Measurements from ENCODE around the gene RAB3B.
A peak's percentile ranks its signal among the peaks of the same experiment; 100 is the strongest.
"Not testable (repeated sequence)": the region's sequence is repeated elsewhere in the genome, so short reads cannot be mapped to it uniquely, and the experiment has no call there.

The RAB3B gene, protein sequence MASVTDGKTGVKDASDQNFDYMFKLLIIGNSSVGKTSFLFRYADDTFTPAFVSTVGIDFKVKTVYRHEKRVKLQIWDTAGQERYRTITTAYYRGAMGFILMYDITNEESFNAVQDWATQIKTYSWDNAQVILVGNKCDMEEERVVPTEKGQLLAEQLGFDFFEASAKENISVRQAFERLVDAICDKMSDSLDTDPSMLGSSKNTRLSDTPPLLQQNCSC

DNA sequence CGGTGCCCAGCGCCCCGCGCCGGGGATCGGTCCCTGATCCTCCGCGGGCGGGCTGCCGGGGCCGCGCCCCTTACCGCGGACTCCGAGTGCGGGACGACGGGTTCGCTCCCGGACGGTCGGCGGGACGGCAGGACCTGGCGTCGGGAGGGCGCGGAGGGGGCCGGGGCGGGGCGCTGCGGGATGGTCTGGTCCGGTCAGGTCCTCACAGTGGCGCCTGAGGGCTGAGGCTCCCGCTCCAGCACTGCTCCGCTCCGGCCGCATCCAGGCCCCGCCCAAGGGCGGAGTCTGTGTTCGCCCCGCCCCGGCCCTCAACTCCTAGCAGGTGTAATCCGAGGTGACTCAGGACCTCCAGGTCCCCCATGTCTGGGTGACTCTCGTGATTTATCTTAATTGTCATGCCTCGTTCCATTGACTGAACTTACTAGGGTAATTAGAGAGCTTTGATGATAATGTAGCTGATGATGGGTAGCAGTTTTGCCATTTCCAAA, at the start of gene RAB3B:
RAB3B (minus strand) TSS at position 223 of the 488 bp plus-strand sequence. CDS start 13,583 bp downstream, outside the sequence.
- DNase-seq (ENCODE audit: low read depth): peak; percentile 71

DNA sequence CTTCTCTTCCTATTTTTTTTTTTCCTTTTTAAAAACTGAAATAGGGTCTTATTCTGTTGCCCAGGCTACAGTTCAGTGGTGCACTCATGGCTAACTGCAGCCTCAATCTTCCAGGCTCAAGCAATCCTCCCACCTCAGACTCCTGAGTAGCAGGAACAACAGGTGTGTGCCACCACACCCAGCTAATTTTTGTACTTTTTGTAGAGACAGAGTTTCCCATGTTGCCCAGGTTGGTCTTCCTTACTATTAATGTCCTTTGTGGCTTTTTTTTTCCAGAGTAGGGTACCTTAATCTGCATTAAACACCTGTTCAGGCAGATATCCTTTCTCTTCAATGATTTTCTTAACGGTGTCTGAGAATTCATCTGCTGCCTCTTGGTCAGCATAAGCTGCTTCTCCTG, 47.4 kb upstream of the RAB3B start:
- DNase-seq (ENCODE audit: low read depth): no peak

DNA sequence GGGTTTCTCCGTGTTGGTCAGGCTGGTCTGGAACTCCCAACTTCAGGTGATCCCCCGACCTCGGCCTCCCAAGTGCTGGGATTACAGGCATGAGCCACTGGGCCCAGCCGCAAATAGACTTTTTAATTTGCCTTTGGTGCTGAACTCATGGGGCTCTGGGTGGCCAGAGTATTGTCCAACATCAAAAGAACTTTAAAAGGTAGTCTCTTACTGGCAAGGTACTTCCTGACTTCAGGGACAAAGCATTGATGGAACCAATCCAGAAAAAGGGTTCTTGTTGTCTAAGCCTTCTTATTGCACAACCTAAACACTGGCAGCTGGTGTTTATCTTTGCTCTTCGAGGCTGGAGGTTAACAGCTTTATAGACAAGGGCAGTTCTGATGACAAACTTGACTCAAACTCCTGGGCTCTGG, 46.9 kb upstream of the RAB3B start:
- DNase-seq (ENCODE audit: low read depth): no peak

DNA sequence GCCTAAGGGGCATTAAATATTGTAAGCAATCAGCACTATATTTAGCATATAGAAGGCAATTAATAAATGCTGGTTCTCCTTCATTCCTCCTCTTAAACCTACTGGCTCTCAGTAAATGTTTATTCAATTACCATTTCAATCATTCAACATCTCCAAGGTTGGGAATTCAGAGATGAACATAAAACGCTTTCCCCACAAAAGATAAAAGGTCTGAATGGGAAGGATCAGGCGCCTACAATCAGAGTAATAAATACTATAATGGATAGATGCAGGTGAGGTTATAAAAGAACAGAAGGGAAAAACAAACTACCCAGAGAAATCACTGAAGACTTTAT, 43.5 kb upstream of the RAB3B start:
- DNase-seq (ENCODE audit: low read depth): no peak

DNA sequence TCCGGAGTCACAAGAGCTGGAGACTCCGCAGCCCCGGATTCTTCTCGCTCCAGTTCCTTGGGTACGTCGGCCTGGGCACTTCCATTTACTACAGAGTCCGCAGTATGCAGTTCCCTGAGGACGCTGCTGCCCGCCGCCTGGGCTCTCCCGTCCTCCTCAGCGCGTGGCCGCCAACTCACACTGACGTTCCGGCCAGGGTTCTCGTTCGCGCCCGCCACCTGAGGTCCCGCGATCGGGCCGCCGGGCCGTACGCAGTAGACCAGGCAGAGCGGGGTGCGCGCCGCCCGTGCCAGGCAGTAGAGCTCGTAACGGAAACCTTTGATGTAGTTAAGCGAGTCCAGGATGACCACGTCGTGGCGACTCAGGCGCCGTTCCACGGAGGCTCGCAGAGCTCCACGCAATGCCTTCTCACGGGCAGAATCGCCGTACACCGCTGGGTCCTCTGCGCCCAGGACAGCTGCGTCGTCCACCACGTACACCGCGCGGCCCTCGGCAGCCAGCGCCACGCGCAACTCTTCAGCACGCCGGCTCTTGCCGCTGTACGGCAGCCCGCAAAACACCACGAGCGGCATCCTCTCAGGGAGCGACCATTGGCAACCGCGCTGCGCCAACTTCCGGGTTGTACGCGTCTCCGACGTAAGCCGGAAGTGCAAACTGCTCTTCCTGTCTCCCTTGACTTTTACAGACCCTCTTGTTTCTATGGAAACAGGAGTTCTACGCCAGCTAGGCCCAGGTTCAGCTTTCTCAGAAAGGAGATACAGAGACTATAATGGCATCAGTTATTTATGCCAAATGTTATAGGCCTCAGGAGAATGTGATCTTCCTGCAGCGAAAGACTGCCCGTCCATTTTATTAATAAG, 42.9 kb upstream of the RAB3B start, which contains the start of gene KTI12:
KTI12 (minus strand) TSS at position 621 of the 860 bp plus-strand sequence; CDS start at position 572, 49 bp downstream.
- DNase-seq (ENCODE audit: low read depth): peak; percentile 78

DNA sequence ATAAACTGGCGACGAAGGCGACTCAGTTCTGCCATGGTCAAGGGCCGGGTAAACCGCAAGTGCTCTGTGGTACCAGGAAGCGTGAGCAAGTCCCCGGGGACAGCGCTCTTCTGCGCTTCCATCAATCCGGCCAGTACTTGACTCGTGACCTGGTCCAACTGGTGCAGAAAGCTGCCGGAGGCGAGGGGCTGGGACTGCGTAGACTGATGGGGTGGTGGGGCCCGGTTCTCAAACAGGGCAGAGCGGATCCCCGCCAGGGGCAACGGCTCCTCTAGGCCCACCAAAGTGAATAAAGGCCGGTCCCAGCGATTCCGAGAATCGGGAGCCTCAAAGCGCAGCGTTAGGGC, 42.3 kb upstream of the RAB3B start:
- DNase-seq (ENCODE audit: low read depth): no peak

DNA sequence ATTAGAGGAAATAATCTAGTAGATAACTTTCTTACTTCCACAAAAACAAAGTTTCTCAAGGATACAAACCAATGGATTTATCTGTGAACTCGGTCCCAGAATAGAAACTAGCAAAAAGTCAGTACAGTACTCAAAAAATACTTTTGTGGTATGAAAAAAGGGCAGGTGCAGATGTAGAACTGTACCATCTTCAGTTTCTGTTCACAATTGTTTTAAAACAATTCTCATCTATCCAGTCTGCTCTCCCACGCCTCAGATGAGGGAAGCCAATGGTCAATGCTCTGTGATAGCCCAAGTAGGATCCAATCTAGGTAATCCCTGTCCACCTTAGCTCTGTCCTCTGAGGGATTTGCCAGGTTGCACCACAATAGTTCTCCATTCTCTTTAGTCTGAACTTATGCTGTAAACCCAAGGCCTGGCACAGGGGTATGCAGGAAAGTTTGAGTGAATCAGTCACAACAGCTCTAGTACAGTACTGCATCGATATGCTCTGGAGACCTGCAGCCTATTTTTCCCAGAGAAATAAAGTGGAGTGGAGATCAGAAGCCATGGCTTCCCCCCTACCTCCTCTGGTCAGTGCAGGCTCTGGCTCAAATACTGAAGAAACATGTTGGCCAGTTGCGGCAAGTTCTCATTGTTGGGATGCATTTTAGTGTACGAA, 41.8 kb upstream of the RAB3B start:
- DNase-seq (ENCODE audit: low read depth): no peak

DNA sequence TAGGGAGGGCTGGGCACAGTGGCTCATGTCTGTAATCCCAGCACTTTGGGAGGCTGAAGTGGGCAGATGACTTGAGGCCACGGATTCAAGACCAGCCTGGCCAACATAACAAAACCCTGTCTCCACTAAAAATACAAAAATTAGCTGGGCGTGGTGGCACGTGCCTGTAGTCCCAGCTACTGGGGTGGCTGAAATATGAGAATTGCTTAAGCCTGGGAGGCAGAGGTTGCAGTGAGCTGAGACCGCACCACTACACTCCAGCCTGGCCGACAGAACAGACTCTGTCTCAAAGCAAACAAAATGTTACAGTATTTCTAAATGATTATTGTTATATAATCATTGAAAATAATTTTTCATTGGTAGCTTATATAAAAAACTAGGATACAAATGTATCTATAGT, 38.3 kb upstream of the RAB3B start:
- DNase-seq (ENCODE audit: low read depth): not testable (repeated sequence)

DNA sequence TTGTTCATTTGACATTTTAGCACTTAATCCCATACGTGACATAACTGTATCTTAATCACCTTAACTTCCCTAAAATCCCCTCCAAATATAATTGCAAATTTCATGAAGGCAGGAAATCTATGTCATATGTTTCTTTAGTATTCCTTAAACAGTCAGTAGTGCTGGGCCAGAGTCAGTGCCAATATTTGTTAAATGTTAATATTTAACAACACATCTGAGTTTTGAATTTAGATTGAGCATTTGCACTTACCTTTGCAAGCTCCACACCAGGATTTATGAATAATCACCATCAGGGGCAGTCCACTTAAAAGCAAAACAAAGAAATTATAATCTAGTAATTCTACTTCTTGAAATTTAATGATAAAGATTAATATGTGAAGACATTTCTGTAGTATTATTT, 37.8 kb upstream of the RAB3B start:
- DNase-seq (ENCODE audit: low read depth): no peak

DNA sequence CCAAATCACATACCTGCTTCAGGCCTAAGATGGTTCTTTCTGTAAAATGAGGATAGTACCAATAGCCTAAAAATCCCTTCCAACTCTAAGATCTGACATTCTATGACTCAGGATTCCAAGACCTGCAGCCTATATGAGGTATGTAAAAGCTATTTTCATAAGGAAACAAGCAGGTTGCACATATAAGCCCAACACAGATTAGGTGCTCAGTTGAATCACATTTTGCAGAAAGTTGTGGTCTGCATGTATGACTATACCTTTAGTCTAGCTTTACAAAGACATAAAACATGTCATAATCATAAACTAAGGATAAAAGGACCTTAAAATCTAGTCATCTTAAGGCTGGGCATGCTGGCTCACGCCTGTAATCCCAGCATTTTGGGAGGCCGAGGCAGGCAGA, 35.8 kb upstream of the RAB3B start:
- DNase-seq (ENCODE audit: low read depth): no peak

DNA sequence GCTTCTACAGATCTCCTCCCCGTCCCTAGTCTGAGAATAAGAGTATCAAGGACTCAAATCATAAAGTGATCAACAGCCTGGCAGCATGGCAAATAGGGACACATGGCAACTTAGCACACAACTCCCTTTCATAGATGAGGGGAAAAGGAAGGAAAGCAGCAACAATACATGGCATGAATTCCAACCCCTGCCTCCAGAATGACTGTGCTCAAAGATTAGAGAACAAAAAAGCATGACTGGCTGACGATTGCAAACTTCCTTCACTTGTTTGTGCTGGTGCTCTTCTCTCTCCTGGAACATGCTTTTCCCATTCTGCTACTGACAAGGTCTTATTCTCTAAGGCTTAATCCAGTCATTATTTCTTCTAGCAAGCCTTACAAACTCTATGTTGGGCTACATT, 31.6 kb upstream of the RAB3B start:
- no peak for DNase-seq (ENCODE audit: low read depth)

DNA sequence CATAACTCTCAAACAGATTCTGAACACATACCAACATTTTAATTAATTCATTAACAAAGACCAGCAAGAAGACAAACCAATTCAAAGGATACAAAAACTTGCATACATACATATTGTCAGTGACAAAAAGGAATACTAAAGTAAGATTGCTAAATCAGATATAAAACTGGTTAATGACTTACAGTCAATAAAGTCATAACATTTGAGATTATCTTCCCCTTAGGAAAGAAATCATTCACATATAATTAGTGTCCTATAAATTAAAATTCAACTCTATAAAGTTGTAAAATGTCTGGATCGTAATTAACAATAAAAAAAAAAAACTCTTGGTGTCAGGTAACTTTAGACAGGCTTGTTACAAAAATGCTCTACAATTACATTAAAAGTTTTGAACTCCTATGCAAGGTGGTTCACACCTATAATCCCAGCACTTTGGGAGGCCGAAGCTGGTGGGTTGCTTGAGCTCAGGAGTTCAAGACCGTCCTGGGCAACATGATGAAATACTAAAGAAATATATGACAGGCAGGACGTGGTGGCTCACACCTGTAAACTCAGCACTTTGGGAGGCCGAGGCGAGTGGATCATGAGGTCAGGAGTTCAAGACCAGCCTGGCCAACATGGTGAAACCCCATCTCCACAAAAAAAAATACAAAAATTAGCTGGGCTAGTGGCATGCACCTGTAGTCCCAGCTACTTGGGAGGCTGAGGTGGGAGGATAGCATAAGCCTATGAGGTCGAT, 17.7 kb upstream of the RAB3B start:
- no peak for DNase-seq (ENCODE audit: low read depth)

DNA sequence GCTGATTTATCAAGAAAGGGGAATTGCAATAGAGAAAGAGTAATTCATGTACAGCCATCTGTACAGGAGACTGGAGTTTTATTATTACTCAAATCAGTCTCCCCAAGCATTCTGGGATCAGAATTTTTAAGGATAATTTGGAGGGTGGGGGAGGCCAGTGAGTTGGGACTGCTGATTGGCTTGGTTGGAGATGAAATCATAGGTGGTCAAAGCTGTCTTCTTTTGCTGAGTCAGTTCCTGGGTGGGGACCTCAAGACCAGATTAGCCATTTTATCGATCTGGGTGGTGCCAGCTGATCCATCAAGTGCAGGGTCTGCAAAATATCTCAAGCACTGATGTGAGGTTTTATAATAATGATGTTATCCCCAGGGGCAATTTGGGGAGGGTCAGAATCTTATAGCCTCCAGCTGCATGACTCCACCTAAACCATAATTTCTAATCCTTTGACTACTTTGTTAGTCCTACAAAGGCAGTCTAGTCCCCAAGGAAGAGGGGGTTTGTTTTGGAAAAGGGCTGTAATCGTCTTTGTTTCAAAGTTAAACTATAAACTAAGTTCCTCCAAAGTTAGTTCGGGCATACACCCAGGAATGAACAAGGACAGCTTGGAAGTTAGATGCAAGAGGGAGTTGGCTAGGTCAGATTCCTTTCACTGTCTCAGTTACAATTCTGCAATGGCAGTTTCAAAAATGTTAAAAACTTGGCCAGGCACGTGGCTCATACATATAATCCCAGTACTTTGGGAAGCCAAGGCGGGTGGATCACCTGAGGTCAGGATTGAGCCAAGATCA, 16.9 kb upstream of the RAB3B start:
- DNase-seq (ENCODE audit: low read depth): no peak

DNA sequence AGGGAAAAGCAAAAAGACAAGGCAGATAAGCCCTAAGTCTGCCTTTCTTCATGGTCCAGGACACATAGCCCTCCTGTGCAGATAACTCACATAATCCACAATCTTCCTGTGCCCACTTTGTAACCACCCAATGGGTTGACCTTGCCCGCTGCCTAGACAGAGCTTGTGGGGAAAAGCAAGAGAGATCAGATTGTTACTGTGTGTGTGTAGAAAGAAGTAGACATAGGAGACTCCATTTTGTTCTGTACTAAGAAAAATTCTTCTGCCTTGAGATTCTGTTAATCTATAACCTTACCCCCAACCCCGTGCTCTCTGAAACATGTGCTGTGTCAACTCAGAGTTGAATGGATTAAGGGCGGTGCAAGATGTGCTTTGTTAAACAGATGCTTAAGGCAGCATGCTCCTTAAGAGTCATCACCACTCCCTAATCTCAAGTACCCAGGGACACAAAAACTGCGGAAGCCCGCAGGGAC, 15.6 kb upstream of the RAB3B start:
- DNase-seq (ENCODE audit: low read depth): not testable (repeated sequence)

DNA sequence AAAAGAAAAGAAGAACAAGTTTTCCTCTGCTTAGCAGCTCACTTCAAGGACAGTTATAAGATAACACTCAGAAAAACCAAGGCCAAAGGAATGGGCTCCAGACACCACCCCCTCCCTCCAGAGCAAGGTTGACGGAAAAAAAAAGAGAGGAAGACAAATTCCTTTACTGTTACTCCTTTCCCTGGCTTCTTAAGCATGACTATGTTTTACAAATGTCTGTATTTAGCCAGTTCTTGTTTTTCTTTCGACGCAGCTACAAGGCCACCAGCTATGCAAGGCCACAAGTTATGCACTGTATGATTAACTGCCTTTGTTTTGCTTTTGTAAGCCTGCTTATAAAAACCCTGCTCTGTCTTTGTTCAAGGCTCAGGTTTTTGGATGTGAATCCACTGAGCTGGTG, 15.0 kb upstream of the RAB3B start:
- not testable (repeated sequence) for DNase-seq (ENCODE audit: low read depth)

DNA sequence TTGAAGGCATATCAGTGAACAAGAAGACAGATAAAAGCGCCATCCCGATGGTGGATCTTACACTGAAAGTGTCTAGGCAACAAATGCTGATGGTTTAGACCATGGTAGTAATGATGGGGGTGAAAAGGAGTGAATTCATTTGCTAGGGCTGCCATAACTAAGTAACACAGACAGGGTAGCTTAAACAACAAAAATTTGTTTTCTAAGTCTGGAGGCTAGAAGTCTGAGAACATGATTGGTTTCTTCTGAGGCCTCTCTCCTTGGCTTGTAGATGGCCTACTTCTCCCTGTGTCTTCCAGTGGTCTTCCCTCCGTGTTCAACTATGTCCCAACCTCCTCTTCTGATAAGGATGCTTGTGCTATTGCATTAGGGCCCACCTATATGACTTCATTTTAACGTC, 13.4 kb upstream of the RAB3B start:
- no peak for DNase-seq (ENCODE audit: low read depth)

DNA sequence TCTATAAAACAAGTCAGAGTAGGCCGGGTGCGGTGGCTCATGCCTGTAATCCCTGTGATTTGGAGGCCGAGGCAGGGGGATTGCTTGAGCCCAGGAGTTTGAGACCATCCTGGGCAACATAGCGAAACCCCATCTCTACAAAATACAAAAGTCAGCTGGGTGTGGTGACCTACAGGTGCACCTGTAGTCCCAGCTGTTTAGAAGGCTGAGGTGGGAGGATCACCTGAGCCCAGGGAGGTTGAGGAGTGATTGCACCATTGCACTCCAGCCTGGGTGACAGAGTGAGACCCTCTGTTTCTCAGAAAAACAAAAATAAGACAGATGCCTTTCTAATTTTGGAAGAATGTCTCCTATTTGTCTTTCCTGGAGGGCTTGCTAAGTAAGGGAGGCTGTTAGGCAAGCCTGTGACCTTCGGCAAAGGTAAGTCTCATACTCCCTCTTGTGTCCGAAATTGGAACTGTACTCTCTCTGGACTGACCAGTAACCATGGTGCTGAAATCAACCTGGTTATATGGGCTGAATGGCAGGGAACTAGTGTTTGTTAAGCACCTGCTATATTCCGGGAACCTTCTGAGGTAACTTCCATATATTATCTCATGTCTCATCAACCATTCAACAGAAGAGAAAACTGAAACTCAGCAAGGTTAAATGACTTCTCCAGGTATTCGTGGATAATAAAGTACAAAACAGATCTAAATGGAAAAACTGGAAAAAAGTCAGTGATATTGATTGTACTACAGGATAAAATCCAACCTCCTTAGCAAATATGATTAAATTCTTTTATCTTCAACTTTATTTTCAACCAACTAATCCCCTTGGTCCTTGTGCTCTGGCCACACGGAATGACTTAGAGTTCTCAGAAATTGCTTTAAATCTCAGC, 11.8 kb upstream of the RAB3B start:
- peak; percentile 40 for DNase-seq (ENCODE audit: low read depth)

DNA sequence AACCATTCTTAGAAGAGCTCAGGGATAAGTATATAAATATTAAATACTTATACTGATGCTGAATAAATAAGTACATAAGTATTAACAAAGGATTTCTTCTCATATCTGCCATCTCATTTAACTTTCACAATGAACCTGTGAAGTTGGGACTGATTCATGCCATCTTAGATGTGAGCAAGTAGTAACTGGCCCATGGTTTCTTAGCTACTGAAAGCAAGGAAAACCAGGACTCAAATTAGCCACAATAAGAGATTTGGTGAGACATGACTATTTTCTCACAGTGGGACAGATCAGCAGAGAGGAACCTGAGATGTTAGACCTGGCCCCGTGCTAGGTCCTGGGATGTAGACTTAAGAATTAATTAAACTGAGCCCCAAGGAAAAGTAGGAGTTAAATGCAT, 8.2 kb upstream of the RAB3B start:
- no peak for DNase-seq (ENCODE audit: low read depth)

DNA sequence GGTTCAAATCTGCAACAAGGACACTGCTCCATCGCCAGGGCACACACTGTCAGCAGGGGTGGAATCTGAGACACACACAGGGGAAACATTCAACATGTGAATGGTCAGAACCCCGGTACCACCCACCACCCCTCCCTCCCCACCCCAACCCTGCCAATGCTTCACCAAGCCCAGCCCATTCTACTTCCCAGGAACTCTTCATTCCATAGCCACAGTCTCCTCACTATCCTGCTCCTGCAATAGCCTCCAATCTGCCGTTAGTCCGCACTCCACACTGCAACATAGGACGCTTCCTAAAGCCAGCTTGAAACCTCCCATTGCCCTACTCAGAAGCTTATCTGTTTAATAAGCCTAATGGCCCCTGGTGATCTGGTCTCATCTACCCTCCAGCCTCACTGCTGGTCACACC, 7.5 kb upstream of the RAB3B start:
- DNase-seq (ENCODE audit: low read depth): no peak

All from activated gamma-delta T cell treated with anti-CD3 and anti-CD28 coated beads, Interleukin-2, amount 50 U/mL, for 16 hours (primary cell).